ENCODE results near the gene SPRR2E. TPM values are rescaled to one million over a fixed set of nuclear protein-coding genes. Genes with fewer than 3 reads are reported as not detected.

Gene SPRR2E
- total RNA-seq, 1 donor from 2014 or later = not detected

GRCh38 chr1:153095764-153096163, 1.4 kb upstream of the SPRR2E start:
- no peak overlapping the region for H3K4me3 Mint-ChIP-seq (ENCODE audit: unreplicated experiment)
- no peaks in the 10 kb centered on the region for H3K36me3 Mint-ChIP-seq (ENCODE audit: low read depth, unreplicated experiment)
- DNase-seq (ENCODE audit: low spot score) = no peak
- TF ChIP-seq CTCF (IDR thresholded peaks at IDR 0.05; ENCODE audit: unreplicated experiment) = no peak
- H3K27ac Mint-ChIP-seq (ENCODE audit: unreplicated experiment) = no peak overlapping the region
- H3K27me3 Mint-ChIP-seq (ENCODE audit: unreplicated experiment) = peaks cover 1% of the 10 kb centered on the region
- peaks cover 7% of the 10 kb centered on the region for H3K4me1 Mint-ChIP-seq (ENCODE audit: unreplicated experiment)
- no peaks in the 10 kb centered on the region for H3K9me3 Mint-ChIP-seq (ENCODE audit: unreplicated experiment)

GRCh38 chr1:153087652-153088051, 6.7 kb downstream of the SPRR2E start:
- DNase-seq (ENCODE audit: low spot score) = no peak
- H3K36me3 Mint-ChIP-seq (ENCODE audit: low read depth, unreplicated experiment) = no peaks in the 10 kb centered on the region
- H3K4me1 Mint-ChIP-seq (ENCODE audit: unreplicated experiment) = no peaks in the 10 kb centered on the region
- no peaks in the 10 kb centered on the region for H3K9me3 Mint-ChIP-seq (ENCODE audit: unreplicated experiment)
- H3K27ac Mint-ChIP-seq (ENCODE audit: unreplicated experiment) = no peak overlapping the region
- H3K4me3 Mint-ChIP-seq (ENCODE audit: unreplicated experiment) = no peak overlapping the region
- TF ChIP-seq CTCF (IDR thresholded peaks at IDR 0.05; ENCODE audit: unreplicated experiment) = no peak
- H3K27me3 Mint-ChIP-seq (ENCODE audit: unreplicated experiment) = peaks cover 2% of the 10 kb centered on the region

- no peaks in the 10 kb centered on the region for H3K36me3 Mint-ChIP-seq (ENCODE audit: low read depth, unreplicated experiment)
- H3K4me3 Mint-ChIP-seq (ENCODE audit: unreplicated experiment) = no peak overlapping the region
- H3K27ac Mint-ChIP-seq (ENCODE audit: unreplicated experiment) = no peak overlapping the region
- H3K9me3 Mint-ChIP-seq (ENCODE audit: unreplicated experiment) = no peaks in the 10 kb centered on the region
- no peaks in the 10 kb centered on the region for H3K4me1 Mint-ChIP-seq (ENCODE audit: unreplicated experiment)
- peaks cover 2% of the 10 kb centered on the region for H3K27me3 Mint-ChIP-seq (ENCODE audit: unreplicated experiment)
- no peak for DNase-seq (ENCODE audit: low spot score)
- TF ChIP-seq CTCF (IDR thresholded peaks at IDR 0.05; ENCODE audit: unreplicated experiment) = no peak
Observed at GRCh38 chr1:153081736-153082135, 12.6 kb downstream of the SPRR2E start.

- no peak for DNase-seq (ENCODE audit: low spot score)
- no peaks in the 10 kb centered on the region for H3K4me1 Mint-ChIP-seq (ENCODE audit: unreplicated experiment)
- H3K4me3 Mint-ChIP-seq (ENCODE audit: unreplicated experiment) = no peak overlapping the region
- no peak for TF ChIP-seq CTCF (IDR thresholded peaks at IDR 0.05; ENCODE audit: unreplicated experiment)
- peaks cover 2% of the 10 kb centered on the region for H3K27me3 Mint-ChIP-seq (ENCODE audit: unreplicated experiment)
- H3K36me3 Mint-ChIP-seq (ENCODE audit: low read depth, unreplicated experiment) = no peaks in the 10 kb centered on the region
- no peak overlapping the region for H3K27ac Mint-ChIP-seq (ENCODE audit: unreplicated experiment)
- H3K9me3 Mint-ChIP-seq (ENCODE audit: unreplicated experiment) = no peaks in the 10 kb centered on the region
Observed at GRCh38 chr1:153072806-153073726, 21.3 kb downstream of the SPRR2E start.

- Mint-ChIP-seq H3K27ac (ENCODE audit: unreplicated experiment) (no peak within 1 kb of the TSS), H3K27me3 (ENCODE audit: unreplicated experiment) (peaks cover 2% of the 10 kb centered on the region), H3K36me3 (ENCODE audit: low read depth, unreplicated experiment) (no peaks in the 10 kb centered on the region), H3K9me3 (ENCODE audit: unreplicated experiment) (no peaks in the 10 kb centered on the region), H3K4me3 (ENCODE audit: unreplicated experiment) (no peak within 1 kb of the TSS), H3K4me1 (ENCODE audit: unreplicated experiment) (no peaks in the 10 kb centered on the region)
- no peak for TF ChIP-seq CTCF (IDR thresholded peaks at IDR 0.05; ENCODE audit: unreplicated experiment)
- no peak for DNase-seq (ENCODE audit: low spot score)
Observed at GRCh38 chr1:153071511-153071910, 22.8 kb downstream of the SPRR2E start, which contains the start of gene SPRR2B. TSS of gene SPRR2B (minus strand) at chr1:153071611. CDS start at chr1:153070839, 772 bp downstream.

All from endothelial cell (in vitro differentiated cells).